HG02571 (cell line): Measurements from ENCODE around the gene NPIPB8.
"Not testable (repeated sequence)": the region's sequence is repeated elsewhere in the genome, so short reads cannot be mapped to it uniquely, and the experiment has no call there.

Experiments used
- ATAC-seq: cut with Tn5 transposase; IDR thresholded peaks from one replicate; pipeline ENCODE4 v1.9.1; 2021; ENCODE audit warnings: mild to moderate bottlenecking, moderate library complexity; ENCODE audit not compliant: unreplicated experiment

Gene NPIPB8

GRCh38 chr16:28606291-28607115 lies 31.4 kb upstream of the NPIPB8 start:
- no peak for ATAC-seq

- ATAC-seq, result no peak
Measured at GRCh38 chr16:28607116-28607623, 30.7 kb upstream of the NPIPB8 start.

- not testable (repeated sequence) for ATAC-seq
Measured at GRCh38 chr16:28607681-28608495, 30.0 kb upstream of the NPIPB8 start.

GRCh38 chr16:28608496-28608808 lies 29.4 kb upstream of the NPIPB8 start:
- not testable (repeated sequence) for ATAC-seq

- not testable (repeated sequence) for ATAC-seq
Measured at GRCh38 chr16:28608867-28609596, 28.8 kb upstream of the NPIPB8 start.

GRCh38 chr16:28609631-28610594 lies 28.0 kb upstream of the NPIPB8 start, which contains the start of gene SULT1A1:
Gene SULT1A1 (minus strand): TSS chr16:28610044. CDS start chr16:28608855, 1,189 bp downstream.
- no peak for ATAC-seq

GRCh38 chr16:28610595-28611191 lies 27.2 kb upstream of the NPIPB8 start:
- no peak for ATAC-seq

- ATAC-seq, result not testable (repeated sequence)
Measured at GRCh38 chr16:28612359-28613280, 25.2 kb upstream of the NPIPB8 start.

GRCh38 chr16:28613912-28614311 lies 24.0 kb upstream of the NPIPB8 start:
- ATAC-seq, result not testable (repeated sequence)

GRCh38 chr16:28614561-28614960 lies 23.3 kb upstream of the NPIPB8 start:
- ATAC-seq, result not testable (repeated sequence)

- not testable (repeated sequence) for ATAC-seq
Measured at GRCh38 chr16:28615486-28616223, 22.2 kb upstream of the NPIPB8 start.

- not testable (repeated sequence) for ATAC-seq
Measured at GRCh38 chr16:28616224-28616577, 21.7 kb upstream of the NPIPB8 start.

GRCh38 chr16:28616636-28617035 lies 21.2 kb upstream of the NPIPB8 start:
- ATAC-seq, result no peak

- no peak for ATAC-seq
Measured at GRCh38 chr16:28617874-28618273, 20.0 kb upstream of the NPIPB8 start.

- ATAC-seq, result not testable (repeated sequence)
Measured at GRCh38 chr16:28620316-28620715, 17.5 kb upstream of the NPIPB8 start.

- ATAC-seq, result no peak
Measured at GRCh38 chr16:28621481-28622155, 16.2 kb upstream of the NPIPB8 start.

- ATAC-seq, result not testable (repeated sequence)
Measured at GRCh38 chr16:28622532-28623171, 15.2 kb upstream of the NPIPB8 start.
